Germinal center (tissue), 1 donor: ENCODE measurements around the gene NUBP2.

Experiments used
- DNase-seq: peaks from one replicate; pipeline ENCODE4 v3.0.0; 2012; ENCODE audit warnings: mixed read lengths, low spot score

The NUBP2 gene

GRCh38 chr16:1828645-1829410 lies 46.1 kb downstream of the NUBP2 start:
- DNase-seq: no peak

GRCh38 chr16:1830213-1830612 lies 47.5 kb downstream of the NUBP2 start:
- DNase-seq: no peak

GRCh38 chr16:1831186-1832075 lies 48.7 kb downstream of the NUBP2 start:
- DNase-seq: no peak

DNA sequence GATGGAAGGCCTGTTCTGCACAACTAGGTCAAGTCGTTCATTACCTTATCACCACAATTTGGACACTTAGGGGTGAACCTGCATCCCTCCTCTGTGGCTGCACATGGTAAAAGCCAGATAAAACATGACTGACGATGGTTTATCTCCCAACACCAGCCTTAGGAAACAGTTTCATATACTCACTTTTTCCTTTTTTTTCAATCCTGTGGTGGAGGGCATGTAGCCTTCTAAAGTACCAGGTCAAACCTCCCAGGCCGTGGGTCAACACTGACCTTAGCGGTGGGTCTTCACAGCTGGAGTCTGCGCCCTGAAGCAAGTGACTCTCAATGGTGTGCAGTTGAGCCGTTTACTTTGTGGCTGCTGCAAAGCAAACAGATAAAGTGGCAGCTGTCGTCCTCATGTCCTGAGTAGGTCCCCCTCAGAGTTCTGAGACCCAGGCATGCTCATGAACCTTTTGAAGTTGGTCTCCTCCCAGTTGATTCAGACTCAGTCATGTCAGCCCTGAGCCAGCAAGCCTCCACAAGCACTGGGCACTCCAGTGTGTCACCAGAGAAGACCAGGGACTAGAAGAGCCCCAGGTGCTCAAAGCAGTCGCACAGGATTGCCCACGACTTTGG lies 50.2 kb downstream of the NUBP2 start:
- no peak for DNase-seq

- DNase-seq: no peak
Measured at GRCh38 chr16:1834096-1834495, 51.3 kb downstream of the NUBP2 start.
